Measurements from ENCODE around the gene WASF3. TPM values are rescaled to one million over a fixed set of nuclear protein-coding genes. Genes with fewer than 3 reads are reported as not detected.
A peak's percentile ranks its signal among the peaks of the same experiment; 100 is the strongest.

WASF3 gene
- total and polyA plus RNA-seq, 2 experiments from 2014 or later, result 17.3 to 34.5 TPM

DNA sequence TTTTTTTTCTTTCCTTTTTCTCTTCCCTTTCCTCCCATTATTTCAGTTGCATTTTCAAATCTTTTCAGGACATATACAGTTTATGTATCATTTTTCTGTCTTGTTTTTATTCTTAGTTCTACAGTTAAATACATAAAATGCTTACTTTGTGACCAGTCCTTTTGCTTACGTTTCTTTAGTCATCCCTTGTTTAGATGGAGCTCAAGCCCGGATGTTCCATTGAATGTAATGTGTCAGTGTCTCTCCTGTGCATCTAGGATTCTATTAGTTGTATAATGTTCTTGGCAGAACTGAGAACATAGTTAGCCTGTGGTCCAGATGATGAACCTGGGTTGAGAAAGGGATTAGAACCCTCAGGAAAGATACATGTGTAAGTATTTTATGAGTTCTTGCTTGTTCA lies 17.8 kb downstream of the WASF3 start:
- H3K4me3 ChIP-seq, result no peak overlapping the region
- TF ChIP-seq, protein P1, sequence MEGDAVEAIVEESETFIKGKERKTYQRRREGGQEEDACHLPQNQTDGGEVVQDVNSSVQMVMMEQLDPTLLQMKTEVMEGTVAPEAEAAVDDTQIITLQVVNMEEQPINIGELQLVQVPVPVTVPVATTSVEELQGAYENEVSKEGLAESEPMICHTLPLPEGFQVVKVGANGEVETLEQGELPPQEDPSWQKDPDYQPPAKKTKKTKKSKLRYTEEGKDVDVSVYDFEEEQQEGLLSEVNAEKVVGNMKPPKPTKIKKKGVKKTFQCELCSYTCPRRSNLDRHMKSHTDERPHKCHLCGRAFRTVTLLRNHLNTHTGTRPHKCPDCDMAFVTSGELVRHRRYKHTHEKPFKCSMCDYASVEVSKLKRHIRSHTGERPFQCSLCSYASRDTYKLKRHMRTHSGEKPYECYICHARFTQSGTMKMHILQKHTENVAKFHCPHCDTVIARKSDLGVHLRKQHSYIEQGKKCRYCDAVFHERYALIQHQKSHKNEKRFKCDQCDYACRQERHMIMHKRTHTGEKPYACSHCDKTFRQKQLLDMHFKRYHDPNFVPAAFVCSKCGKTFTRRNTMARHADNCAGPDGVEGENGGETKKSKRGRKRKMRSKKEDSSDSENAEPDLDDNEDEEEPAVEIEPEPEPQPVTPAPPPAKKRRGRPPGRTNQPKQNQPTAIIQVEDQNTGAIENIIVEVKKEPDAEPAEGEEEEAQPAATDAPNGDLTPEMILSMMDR (IDR thresholded peaks at IDR 0.05; ENCODE audit: low read depth, low read length), result no peak
- no peaks in the 10 kb centered on the region for H3K4me1 ChIP-seq (ENCODE audit: low read depth)
- no peaks in the 10 kb centered on the region for H3K9me3 ChIP-seq (ENCODE audit: low read depth)
- H3K27me3 ChIP-seq, result no peaks in the 10 kb centered on the region
- no peak for DNase-seq (ENCODE audit: low read depth in 1 of 2, low spot score in 1 of 2)
- H3K36me3 ChIP-seq, result no peaks in the 10 kb centered on the region
- H3K27ac ChIP-seq, result no peak overlapping the region

DNA sequence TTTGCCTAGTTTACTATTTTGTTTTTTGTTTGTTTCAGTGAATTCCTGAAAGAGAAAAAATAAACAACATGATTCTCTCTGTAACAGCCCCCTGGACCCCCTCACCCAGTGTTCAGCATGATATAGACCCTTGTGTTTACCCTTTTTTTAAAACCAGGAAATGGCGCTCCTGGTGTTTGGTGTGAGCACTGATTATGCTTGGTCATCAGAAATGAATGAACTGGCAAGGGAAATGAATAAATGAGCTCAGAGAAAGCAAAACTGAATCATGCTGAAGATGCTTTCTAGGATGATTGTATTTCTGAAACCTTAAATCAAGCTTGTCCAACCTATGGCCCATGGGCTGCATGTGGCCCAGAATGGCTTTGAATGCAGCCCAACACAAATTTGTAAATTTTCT lies 22.1 kb downstream of the WASF3 start:
- no peaks in the 10 kb centered on the region for H3K36me3 ChIP-seq
- TF ChIP-seq, protein P1 (IDR thresholded peaks at IDR 0.05; ENCODE audit: low read depth, low read length), result no peak
- H3K9me3 ChIP-seq (ENCODE audit: low read depth), result no peaks in the 10 kb centered on the region
- DNase-seq (ENCODE audit: low read depth in 1 of 2, low spot score in 1 of 2), result no peak
- H3K4me1 ChIP-seq (ENCODE audit: low read depth), result peaks cover 9% of the 10 kb centered on the region
- H3K27me3 ChIP-seq, result no peaks in the 10 kb centered on the region
- no peak overlapping the region for H3K27ac ChIP-seq
- no peak overlapping the region for H3K4me3 ChIP-seq

DNA sequence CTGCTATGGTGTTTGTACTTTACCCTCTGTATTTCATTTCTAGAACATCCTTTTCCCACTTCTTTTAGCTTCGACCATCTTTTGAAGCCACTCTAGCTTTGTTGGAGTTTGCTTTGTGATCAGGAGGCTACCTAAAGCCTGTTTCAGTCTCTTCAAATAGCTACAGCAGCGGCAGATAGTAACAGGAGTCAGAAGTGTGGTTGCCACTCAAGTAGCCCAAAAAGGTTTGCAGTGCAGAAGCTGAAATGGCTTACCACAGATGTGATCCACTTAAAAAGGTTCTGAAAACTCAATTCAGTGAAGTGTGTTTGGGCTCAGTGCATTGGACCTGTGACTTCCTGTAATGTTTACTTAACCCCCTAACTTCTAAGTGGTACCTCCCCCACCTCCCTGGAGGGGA lies 26.2 kb downstream of the WASF3 start:
- Histone ChIP-seq H3K27ac (no peak overlapping the region), H3K9me3 (ENCODE audit: low read depth) (no peaks in the 10 kb centered on the region), H3K36me3 (no peaks in the 10 kb centered on the region), H3K4me3 (no peak overlapping the region), H3K4me1 (ENCODE audit: low read depth) (peaks cover 9% of the 10 kb centered on the region), H3K27me3 (no peaks in the 10 kb centered on the region)
- TF ChIP-seq, protein P1 (IDR thresholded peaks at IDR 0.05; ENCODE audit: low read depth, low read length), result no peak
- DNase-seq (ENCODE audit: low read depth in 1 of 2, low spot score in 1 of 2), result no peak

DNA sequence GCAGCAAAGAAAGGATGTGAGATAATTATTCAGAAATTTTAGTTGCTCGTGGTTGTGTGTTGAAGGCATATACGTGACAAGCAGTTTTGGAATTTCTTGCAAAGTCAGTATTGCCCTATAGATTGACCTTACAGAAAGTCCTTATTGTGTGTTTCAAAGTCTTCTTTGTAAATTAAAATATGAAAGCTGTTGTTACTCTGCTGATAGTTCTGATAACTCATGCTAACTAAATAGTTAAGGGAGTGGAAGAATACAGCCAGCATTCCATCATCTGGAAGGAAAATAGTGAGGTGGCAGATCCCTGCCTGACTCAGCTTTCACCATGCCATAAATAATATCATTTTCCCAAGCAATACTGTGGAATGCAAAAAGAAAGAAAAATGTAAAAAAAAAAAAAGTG lies 27.2 kb downstream of the WASF3 start:
- peak in 1 of 2 donors; percentile 42 for DNase-seq (ENCODE audit: low read depth in 1 of 2, low spot score in 1 of 2)
- H3K9me3 ChIP-seq (ENCODE audit: low read depth), result no peaks in the 10 kb centered on the region
- H3K27ac ChIP-seq, result no peak overlapping the region
- H3K36me3 ChIP-seq, result no peaks in the 10 kb centered on the region
- TF ChIP-seq, protein P1 (IDR thresholded peaks at IDR 0.05; ENCODE audit: low read depth, low read length), result no peak
- no peaks in the 10 kb centered on the region for H3K27me3 ChIP-seq
- H3K4me1 ChIP-seq (ENCODE audit: low read depth), result peaks cover 9% of the 10 kb centered on the region
- H3K4me3 ChIP-seq, result no peak overlapping the region

DNA sequence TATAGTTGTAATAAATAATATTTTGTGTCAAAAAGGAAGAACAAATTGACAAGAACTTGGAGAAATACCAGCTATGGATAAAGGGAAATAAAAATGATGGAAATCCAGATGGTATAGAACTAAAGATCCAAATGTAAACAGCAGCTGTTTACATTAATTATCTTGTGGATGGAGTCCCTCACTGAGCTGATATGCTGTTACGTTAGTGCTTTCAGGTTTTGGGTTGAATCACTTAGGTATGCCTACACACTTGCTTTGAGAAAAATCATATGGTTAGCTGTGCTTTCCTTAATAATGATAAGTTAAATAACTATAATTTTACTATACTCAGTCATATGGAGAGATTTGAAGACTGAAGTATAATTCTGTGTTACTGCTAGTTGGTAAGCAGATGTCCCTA lies 27.7 kb downstream of the WASF3 start:
- H3K27me3 ChIP-seq, result no peaks in the 10 kb centered on the region
- no peaks in the 10 kb centered on the region for H3K36me3 ChIP-seq
- no peak overlapping the region for H3K27ac ChIP-seq
- no peak overlapping the region for H3K4me3 ChIP-seq
- H3K9me3 ChIP-seq (ENCODE audit: low read depth), result no peaks in the 10 kb centered on the region
- TF ChIP-seq, protein P1 (IDR thresholded peaks at IDR 0.05; ENCODE audit: low read depth, low read length), result no peak
- H3K4me1 ChIP-seq (ENCODE audit: low read depth), result peaks cover 9% of the 10 kb centered on the region
- DNase-seq (ENCODE audit: low read depth in 1 of 2, low spot score in 1 of 2), result no peak

DNA sequence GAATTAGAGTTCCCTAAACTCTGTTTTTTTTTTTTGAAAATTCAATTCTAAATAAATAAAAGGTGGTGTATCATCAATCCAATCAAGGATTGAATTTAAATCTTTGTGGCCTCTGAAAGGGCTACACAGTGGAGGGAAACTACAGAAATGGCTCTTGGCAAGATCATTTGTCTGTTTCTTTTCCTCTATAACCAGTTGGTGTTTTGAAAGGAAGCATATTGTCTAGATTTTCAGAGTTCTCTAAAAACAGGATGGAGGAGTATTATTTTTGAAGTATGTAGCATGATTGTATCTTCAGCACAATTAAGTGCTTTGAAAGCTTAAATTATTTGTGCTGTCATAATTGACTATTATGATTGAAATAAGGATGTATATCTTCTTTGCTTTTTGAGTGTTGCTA lies 29.8 kb downstream of the WASF3 start:
- peaks cover 9% of the 10 kb centered on the region for H3K4me1 ChIP-seq (ENCODE audit: low read depth)
- no peak for DNase-seq (ENCODE audit: low read depth in 1 of 2, low spot score in 1 of 2)
- no peak overlapping the region for H3K4me3 ChIP-seq
- no peaks in the 10 kb centered on the region for H3K36me3 ChIP-seq
- H3K9me3 ChIP-seq (ENCODE audit: low read depth), result no peaks in the 10 kb centered on the region
- TF ChIP-seq, protein P1 (IDR thresholded peaks at IDR 0.05; ENCODE audit: low read depth, low read length), result no peak
- H3K27ac ChIP-seq, result no peak overlapping the region
- H3K27me3 ChIP-seq, result no peaks in the 10 kb centered on the region
